ENCODE data around the gene SERPINA3. TPM values are rescaled to one million over a fixed set of nuclear protein-coding genes. Genes with fewer than 3 reads are reported as not detected.

SERPINA3 gene
- total RNA-seq = not detected

GRCh38 chr14:94612174-94612573 is at the start of gene SERPINA3:
Gene SERPINA3 (plus strand): TSS chr14:94612391. CDS start chr14:94614442, 2,051 bp downstream.
- no peak within 1 kb of the TSS for H3K4me3 Mint-ChIP-seq
- peaks cover 9% of the 10 kb centered on the region for H3K9me3 Mint-ChIP-seq
- DNase-seq = no peak
- H3K27ac Mint-ChIP-seq = no peak within 1 kb of the TSS
- H3K27me3 Mint-ChIP-seq = peaks cover 1% of the 10 kb centered on the region
- H3K36me3 Mint-ChIP-seq (ENCODE audit: low read depth) = no peaks in the 10 kb centered on the region
- ChIA-PET CTCF (no interaction called here), POLR2A (no interaction called here)
- H3K4me1 Mint-ChIP-seq = no peaks in the 10 kb centered on the region

DNA sequence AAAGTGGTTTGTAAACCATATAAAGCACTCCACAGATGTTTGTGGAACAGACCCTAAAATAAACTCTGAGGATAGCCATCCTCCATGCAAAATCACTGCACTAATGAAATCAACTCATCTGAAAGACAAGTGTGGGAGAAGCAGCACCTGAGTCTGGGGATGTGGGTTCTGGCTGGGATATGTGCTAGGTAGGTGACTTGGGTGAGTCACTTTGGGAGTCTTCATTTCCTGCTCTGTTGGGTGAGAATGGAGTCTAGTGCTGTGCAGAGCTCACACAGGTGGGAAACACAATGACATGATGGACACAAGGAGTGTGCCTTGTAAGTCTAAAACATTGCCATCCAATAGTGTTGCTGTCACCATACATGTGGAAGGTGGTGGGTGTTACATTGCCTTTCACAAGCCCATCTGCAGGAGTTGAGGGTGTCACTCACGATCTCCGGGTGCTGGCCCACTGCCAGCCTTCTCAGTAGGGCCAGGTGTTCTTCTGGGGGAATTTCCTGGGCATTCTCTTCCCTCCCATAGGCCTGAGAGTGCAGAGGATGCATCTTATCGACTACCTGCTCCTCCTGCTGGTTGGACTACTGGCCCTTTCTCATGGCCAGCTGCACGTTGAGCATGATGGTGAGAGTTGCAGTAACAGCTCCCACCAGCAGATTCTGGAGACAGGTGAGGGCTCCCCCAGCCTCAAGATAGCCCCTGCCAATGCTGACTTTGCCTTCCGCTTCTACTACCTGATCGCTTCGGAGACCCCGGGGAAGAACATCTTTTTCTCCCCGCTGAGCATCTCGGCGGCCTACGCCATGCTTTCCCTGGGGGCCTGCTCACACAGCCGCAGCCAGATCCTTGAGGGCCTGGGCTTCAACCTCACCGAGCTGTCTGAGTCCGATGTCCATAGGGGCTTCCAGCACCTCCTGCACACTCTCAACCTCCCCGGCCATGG is 49.0 kb upstream of the SERPINA3 start:
- no peak for DNase-seq
- ChIA-PET CTCF (no interaction called here), POLR2A (no interaction called here)
- no peaks in the 10 kb centered on the region for H3K9me3 Mint-ChIP-seq
- no peaks in the 10 kb centered on the region for H3K27me3 Mint-ChIP-seq
- no peaks in the 10 kb centered on the region for H3K4me1 Mint-ChIP-seq
- no peaks in the 10 kb centered on the region for H3K36me3 Mint-ChIP-seq (ENCODE audit: low read depth)
- H3K4me3 Mint-ChIP-seq = no peak overlapping the region
- H3K27ac Mint-ChIP-seq = no peak overlapping the region

DNA sequence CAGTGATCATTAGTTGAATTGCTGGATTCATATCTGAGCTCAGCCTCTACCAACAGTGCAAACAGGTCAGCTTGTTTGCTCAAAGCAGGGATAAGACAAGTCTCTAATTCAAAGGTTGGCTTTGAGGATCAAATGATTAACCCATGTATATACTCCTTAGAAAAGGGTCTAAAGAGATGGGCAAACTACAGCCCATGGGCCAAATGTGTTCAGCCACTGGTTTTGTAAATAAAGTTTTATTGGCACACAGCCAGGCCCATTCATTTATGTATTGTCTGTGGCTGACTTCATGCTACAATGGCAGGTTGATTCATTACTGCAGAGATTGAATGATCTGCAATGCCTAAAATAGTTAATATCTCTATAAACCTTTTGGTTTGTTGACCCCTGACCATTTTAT is 47.8 kb upstream of the SERPINA3 start:
- no peaks in the 10 kb centered on the region for H3K36me3 Mint-ChIP-seq (ENCODE audit: low read depth)
- no peaks in the 10 kb centered on the region for H3K9me3 Mint-ChIP-seq
- no peaks in the 10 kb centered on the region for H3K27me3 Mint-ChIP-seq
- ChIA-PET POLR2A (no interaction called here), CTCF (no interaction called here)
- H3K4me3 Mint-ChIP-seq = no peak overlapping the region
- no peaks in the 10 kb centered on the region for H3K4me1 Mint-ChIP-seq
- H3K27ac Mint-ChIP-seq = no peak overlapping the region
- no peak for DNase-seq

- Mint-ChIP-seq H3K27me3 (no peaks in the 10 kb centered on the region), H3K9me3 (no peaks in the 10 kb centered on the region), H3K36me3 (ENCODE audit: low read depth) (no peaks in the 10 kb centered on the region), H3K27ac (no peak overlapping the region), H3K4me3 (no peak overlapping the region), H3K4me1 (no peaks in the 10 kb centered on the region)
- no peak for DNase-seq
- ChIA-PET POLR2A (no interaction called here), CTCF (interaction anchor here (1.9 kb wide), 1 partner anchor 19 kb away, joined by 4 read pairs; no protein-coding TSS in a partner anchor)
Measured at GRCh38 chr14:94568186-94568585, 44.0 kb upstream of the SERPINA3 start.

GRCh38 chr14:94569381-94570001 is 42.7 kb upstream of the SERPINA3 start:
- H3K4me1 Mint-ChIP-seq = no peaks in the 10 kb centered on the region
- no peaks in the 10 kb centered on the region for H3K9me3 Mint-ChIP-seq
- H3K36me3 Mint-ChIP-seq (ENCODE audit: low read depth) = no peaks in the 10 kb centered on the region
- CTCF ChIA-PET = no interaction called here
- POLR2A ChIA-PET = no interaction called here
- H3K27me3 Mint-ChIP-seq = no peaks in the 10 kb centered on the region
- H3K4me3 Mint-ChIP-seq = no peak overlapping the region
- DNase-seq = no peak
- H3K27ac Mint-ChIP-seq = no peak overlapping the region

- no peaks in the 10 kb centered on the region for H3K27me3 Mint-ChIP-seq
- no peak overlapping the region for H3K27ac Mint-ChIP-seq
- no peaks in the 10 kb centered on the region for H3K9me3 Mint-ChIP-seq
- H3K4me3 Mint-ChIP-seq = no peak overlapping the region
- no peak for DNase-seq
- H3K4me1 Mint-ChIP-seq = no peaks in the 10 kb centered on the region
- H3K36me3 Mint-ChIP-seq (ENCODE audit: low read depth) = no peaks in the 10 kb centered on the region
- CTCF ChIA-PET = no interaction called here
- POLR2A ChIA-PET = no interaction called here
Measured at GRCh38 chr14:94570002-94570400, 42.2 kb upstream of the SERPINA3 start.

- no peak overlapping the region for H3K4me3 Mint-ChIP-seq
- no peaks in the 10 kb centered on the region for H3K4me1 Mint-ChIP-seq
- no peaks in the 10 kb centered on the region for H3K36me3 Mint-ChIP-seq (ENCODE audit: low read depth)
- POLR2A ChIA-PET = no interaction called here
- no peaks in the 10 kb centered on the region for H3K27me3 Mint-ChIP-seq
- H3K27ac Mint-ChIP-seq = no peak overlapping the region
- DNase-seq = no peak
- CTCF ChIA-PET = no interaction called here
- no peaks in the 10 kb centered on the region for H3K9me3 Mint-ChIP-seq
Measured at GRCh38 chr14:94570440-94570839, 41.8 kb upstream of the SERPINA3 start.

- CTCF ChIA-PET = no interaction called here
- H3K27ac Mint-ChIP-seq = no peak overlapping the region
- no peaks in the 10 kb centered on the region for H3K9me3 Mint-ChIP-seq
- POLR2A ChIA-PET = no interaction called here
- no peak overlapping the region for H3K4me3 Mint-ChIP-seq
- no peaks in the 10 kb centered on the region for H3K4me1 Mint-ChIP-seq
- DNase-seq = no peak
- no peaks in the 10 kb centered on the region for H3K36me3 Mint-ChIP-seq (ENCODE audit: low read depth)
- no peaks in the 10 kb centered on the region for H3K27me3 Mint-ChIP-seq
Measured at GRCh38 chr14:94571395-94571794, 40.8 kb upstream of the SERPINA3 start.

DNA sequence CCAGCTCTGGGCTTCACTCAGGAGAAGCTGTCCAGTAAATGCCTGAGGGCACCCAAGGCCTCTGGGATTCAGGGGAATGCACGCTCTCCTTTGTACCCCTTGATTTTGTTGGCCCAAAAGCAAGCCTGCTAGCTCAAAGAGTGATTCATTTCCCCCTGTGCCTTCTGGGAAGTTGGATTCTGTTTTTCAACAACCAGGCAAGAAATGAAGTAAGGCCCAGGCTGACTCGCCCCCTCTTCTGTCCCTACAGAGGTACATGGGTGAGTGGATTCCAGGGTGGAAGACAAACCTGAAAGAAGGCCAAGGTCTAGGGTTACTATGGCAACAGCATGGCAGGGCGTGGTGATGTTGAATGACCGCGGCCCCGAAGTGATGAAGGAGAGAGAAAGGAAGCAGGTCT is 40.2 kb upstream of the SERPINA3 start:
- ChIA-PET POLR2A (no interaction called here), CTCF (no interaction called here)
- Mint-ChIP-seq H3K4me3 (no peak overlapping the region), H3K9me3 (no peaks in the 10 kb centered on the region), H3K36me3 (ENCODE audit: low read depth) (no peaks in the 10 kb centered on the region), H3K27ac (no peak overlapping the region), H3K4me1 (no peaks in the 10 kb centered on the region), H3K27me3 (no peaks in the 10 kb centered on the region)
- DNase-seq = no peak

DNA sequence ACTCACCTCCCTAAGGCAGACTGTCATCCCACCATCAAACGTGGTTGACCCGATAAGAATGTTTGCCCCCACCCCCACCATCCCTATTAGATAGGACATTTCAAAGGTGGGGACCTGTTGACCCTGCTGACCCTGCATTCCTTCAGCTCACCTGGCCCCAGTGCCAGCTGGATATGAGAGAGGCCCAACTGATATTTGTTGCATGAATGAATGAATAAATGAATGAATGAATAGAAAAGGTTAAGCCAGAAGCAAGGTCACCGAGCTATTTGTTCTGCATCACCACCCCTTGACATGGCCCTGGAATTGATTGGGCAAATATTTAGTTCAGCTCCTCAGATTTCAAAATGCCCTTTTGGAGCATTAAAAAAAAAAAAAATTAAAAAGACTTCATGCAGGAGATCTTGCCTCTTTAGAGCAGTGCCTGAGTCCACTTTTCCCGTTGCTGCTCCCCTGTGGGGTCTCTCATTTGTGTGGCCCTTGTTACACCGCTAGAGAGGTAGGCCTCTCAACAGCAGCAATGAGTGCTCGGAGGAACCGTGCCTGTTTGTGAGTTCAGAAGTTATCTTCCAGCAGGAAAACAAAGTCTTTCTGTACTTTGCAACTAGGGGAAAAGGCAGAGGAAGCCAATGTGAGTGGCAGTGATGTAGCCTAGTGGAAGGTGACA is 39.4 kb upstream of the SERPINA3 start:
- Mint-ChIP-seq H3K27me3 (no peaks in the 10 kb centered on the region), H3K4me3 (no peak overlapping the region), H3K9me3 (no peaks in the 10 kb centered on the region), H3K4me1 (no peaks in the 10 kb centered on the region), H3K36me3 (ENCODE audit: low read depth) (no peaks in the 10 kb centered on the region), H3K27ac (no peak overlapping the region)
- CTCF ChIA-PET = no interaction called here
- POLR2A ChIA-PET = no interaction called here
- no peak for DNase-seq

DNA sequence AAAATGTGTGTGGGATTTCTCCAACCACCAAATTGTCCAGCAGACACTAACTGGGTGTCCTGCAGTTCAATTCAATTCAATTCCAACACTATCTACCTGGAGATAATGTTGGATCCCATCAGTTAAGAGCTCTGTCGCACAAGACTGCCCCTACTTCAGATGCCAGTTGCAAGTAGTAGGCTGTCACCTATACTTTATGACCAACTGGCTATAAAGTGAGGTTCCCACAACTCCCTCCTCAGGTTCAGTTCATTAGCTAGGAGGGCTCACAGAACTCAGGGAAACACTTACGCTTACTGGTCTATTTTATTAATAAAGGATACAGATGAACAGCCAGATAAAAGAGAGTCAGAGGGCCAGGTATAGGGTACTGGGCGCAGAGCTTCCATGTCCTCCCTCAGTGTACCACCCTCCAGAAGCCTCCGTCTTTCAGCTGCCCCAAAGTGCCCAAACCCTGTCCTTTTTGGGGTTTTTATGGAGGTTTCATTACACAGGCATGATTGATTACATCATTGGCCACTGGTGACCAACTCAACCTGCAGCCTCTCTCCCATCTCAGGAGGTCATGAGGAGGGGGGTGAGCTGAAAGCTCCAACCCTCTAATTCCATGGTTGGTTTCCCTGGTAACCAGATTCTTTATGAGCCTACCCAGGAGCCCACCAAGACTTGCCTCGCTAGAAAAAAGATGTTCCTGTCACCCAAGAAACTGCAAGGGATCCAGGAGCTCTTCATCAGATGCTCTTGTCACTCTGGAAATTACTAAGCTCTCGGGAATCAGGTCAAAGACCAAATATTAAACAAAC is 38.5 kb upstream of the SERPINA3 start:
- no peak overlapping the region for H3K4me3 Mint-ChIP-seq
- no peaks in the 10 kb centered on the region for H3K27me3 Mint-ChIP-seq
- H3K36me3 Mint-ChIP-seq (ENCODE audit: low read depth) = no peaks in the 10 kb centered on the region
- no peak for DNase-seq
- POLR2A ChIA-PET = no interaction called here
- H3K9me3 Mint-ChIP-seq = no peaks in the 10 kb centered on the region
- H3K27ac Mint-ChIP-seq = no peak overlapping the region
- CTCF ChIA-PET = no interaction called here
- H3K4me1 Mint-ChIP-seq = no peaks in the 10 kb centered on the region

DNA sequence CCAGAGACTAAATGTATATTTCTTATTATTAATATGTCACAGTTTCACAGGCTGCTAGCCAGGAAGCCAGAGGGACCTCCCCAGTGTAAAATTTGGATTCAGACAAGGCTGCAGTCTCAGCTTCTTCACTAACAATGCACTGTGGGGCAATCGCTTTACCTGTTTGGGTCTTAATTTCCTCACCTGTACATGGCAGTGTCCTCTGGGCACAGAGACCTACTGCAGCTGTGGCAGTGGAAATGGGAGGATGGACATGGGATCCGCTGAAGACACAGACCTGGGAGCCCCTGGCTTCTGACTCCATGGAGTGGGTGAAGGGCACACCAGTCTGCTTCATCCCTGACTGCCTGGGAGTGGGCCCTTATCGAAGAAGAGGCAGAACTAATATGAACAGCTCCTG is 37.9 kb upstream of the SERPINA3 start:
- no peak for DNase-seq
- POLR2A ChIA-PET = no interaction called here
- H3K4me1 Mint-ChIP-seq = no peaks in the 10 kb centered on the region
- H3K36me3 Mint-ChIP-seq (ENCODE audit: low read depth) = no peaks in the 10 kb centered on the region
- no peaks in the 10 kb centered on the region for H3K9me3 Mint-ChIP-seq
- no peaks in the 10 kb centered on the region for H3K27me3 Mint-ChIP-seq
- H3K27ac Mint-ChIP-seq = no peak overlapping the region
- no peak overlapping the region for H3K4me3 Mint-ChIP-seq
- CTCF ChIA-PET = no interaction called here
